A549 (cell line): ENCODE results near the gene TBC1D19. TPM values are rescaled to one million over a fixed set of nuclear protein-coding genes. Genes with fewer than 3 reads are reported as not detected.

Experiments used
- ATAC-seq, 2 experiments: fragments of 200-7000 bp in 1 of 2; fragments of >200 bp in 1 of 2; cut with Nextera tagmentation in 1 of 2; cut with Tn5 transposase in 1 of 2; 3 replicates each; pipeline versions ENCODE4 v1.8.0 to v1.9.1; 2018 to 2020; ENCODE audit warnings: mild to moderate bottlenecking in 1 of 2, moderate library complexity in 1 of 2
- CTCF ChIA-PET: fragments of 300-600 bp; sonication (Branson Sonifier 250); formaldehyde crosslinking; extraction: SDS; loops from one replicate; lab custom pipeline; 2021; ENCODE audit warnings: antibody characterized with exemption, inconsistent platforms; lab: Yijun Ruan, JAX
- POLR2A ChIA-PET: fragments of 350-600 bp; formaldehyde crosslinking; extraction: SDS; loops from one replicate; lab custom pipeline; 2021; ENCODE audit warnings: antibody characterized with exemption, inconsistent platforms; lab: Yijun Ruan, JAX
- DNase-seq, 2 experiments: peaks; one replicate each; pipeline versions ENCODE4 v3.0.0 to v3.0.0-alpha.2; 2011 to 2016; ENCODE audit warnings: low read depth in 1 of 2, low spot score in 1 of 2
- FAIRE-seq: peaks from 2 replicates; lab custom pipeline; 2011; peaks lifted over from hg19 to GRCh38; lab: Jason Lieb, UNC
- H3K27ac ChIP-seq, 2 experiments: fragments of >200 bp; sonication (Bioruptor Twin); formaldehyde crosslinking; 3 replicates each; pipeline ENCODE4 v1.5.1; 2016 to 2017
- H3K4me1 ChIP-seq: fragments of >200 bp; sonication (Bioruptor Twin); formaldehyde crosslinking; 3 replicates; pipeline ENCODE4 v1.6.1; 2016
- H3K4me2 ChIP-seq: fragments of >200 bp; sonication (Bioruptor Twin); formaldehyde crosslinking; 3 replicates; pipeline ENCODE4 v1.6.1; 2016
- H3K4me3 ChIP-seq: fragments of >200 bp; sonication (Bioruptor Twin); formaldehyde crosslinking; 3 replicates; pipeline ENCODE4 v1.5.1; 2016
- H3K9me3 ChIP-seq: fragments of >200 bp; sonication (Bioruptor Twin); formaldehyde crosslinking; 3 replicates; pipeline ENCODE4 v1.6.1; 2016
- ATOH8 ChIP-seq: fragments of 250-450 bp; sonication (Bioruptor Pico); IDR thresholded peaks from 2 replicates; pipeline ENCODE4 v1.5.0; 2020; ENCODE audit warnings: low read depth, mild to moderate bottlenecking, moderate library complexity
- BCL3 ChIP-seq: fragments of >200 bp; sonication (Bioruptor Twin); formaldehyde crosslinking; IDR thresholded peaks from 3 replicates; pipeline ENCODE4 v1.6.1; 2016
- BHLHE40 ChIP-seq: IDR thresholded peaks from 2 replicates; pipeline ENCODE4 v1.6.1; 2012; ENCODE audit warnings: low read depth, low read length, inconsistent platforms
- E2F6 ChIP-seq: IDR thresholded peaks from 2 replicates; pipeline ENCODE4 v1.6.1; 2012; ENCODE audit warnings: low read depth, borderline replicate concordance
- EHF ChIP-seq: fragments of 250-450 bp; sonication (Bioruptor Pico); IDR thresholded peaks from 2 replicates; pipeline ENCODE4 v1.5.0; 2020; ENCODE audit warnings: mild to moderate bottlenecking
- ELK1 ChIP-seq: fragments of 150-350 bp; IDR thresholded peaks from 2 replicates; pipeline ENCODE4 v1.6.1; 2014; ENCODE audit warnings: low read depth, mild to moderate bottlenecking, low read length
- FOSB ChIP-seq: fragments of 250-450 bp; sonication (Bioruptor Pico); IDR thresholded peaks from 2 replicates; pipeline ENCODE4 v1.5.0; 2020; ENCODE audit warnings: mild to moderate bottlenecking, moderate library complexity
- FOSL2 ChIP-seq, 2 experiments: fragments of 450-650 bp in 1 of 2; fragments of >200 bp in 1 of 2; sonication (Bioruptor Twin) in 1 of 2; formaldehyde crosslinking; IDR thresholded peaks; 2 replicates each; pipeline versions ENCODE4 v1.5.0 to v1.6.1; 2016 to 2020; ENCODE audit warnings: mild to moderate bottlenecking in 1 of 2, moderate library complexity in 1 of 2
- FOXS1 ChIP-seq: fragments of 250-450 bp; sonication (Bioruptor Pico); IDR thresholded peaks from 2 replicates; pipeline ENCODE4 v1.5.0; 2020; ENCODE audit warnings: mild to moderate bottlenecking, moderate library complexity
- HDAC2 ChIP-seq: fragments of 200-600 bp; sonication (generic); IDR thresholded peaks from 2 replicates; pipeline ENCODE4 v1.6.1; 2016
- HES2 ChIP-seq: fragments of >200 bp; sonication (Bioruptor Twin); formaldehyde crosslinking; IDR thresholded peaks from 2 replicates; pipeline ENCODE4 v1.6.1; 2016
- HOXB5 ChIP-seq: fragments of 250-450 bp; sonication (Bioruptor Pico); IDR thresholded peaks from 2 replicates; pipeline ENCODE4 v1.5.0; 2020; ENCODE audit warnings: mild to moderate bottlenecking, moderate library complexity
- JUN ChIP-seq, 2 experiments: fragments of >200 bp; sonication (Bioruptor Twin); formaldehyde crosslinking; IDR thresholded peaks; 2 replicates in 1 of 2; 3 replicates in 1 of 2; pipeline ENCODE4 v1.6.1; 2016 to 2017
- JUNB ChIP-seq: fragments of >200 bp; sonication (Bioruptor Twin); formaldehyde crosslinking; IDR thresholded peaks from 2 replicates; pipeline ENCODE4 v1.6.1; 2016
- KDM1A ChIP-seq: fragments of 200-600 bp; sonication (generic); IDR thresholded peaks from 2 replicates; pipeline ENCODE4 v1.6.1; 2016; ENCODE audit warnings: low read depth, mild to moderate bottlenecking
- KDM5A ChIP-seq: fragments of 200-600 bp; sonication (generic); IDR thresholded peaks from 2 replicates; pipeline ENCODE4 v1.6.1; 2016; ENCODE audit warnings: antibody characterized with exemption, mild to moderate bottlenecking
- MAFK ChIP-seq: fragments of 450-650 bp; IDR thresholded peaks from 2 replicates; pipeline ENCODE4 v1.6.1; 2014; ENCODE audit not compliant: partially characterized antibody
- MAZ ChIP-seq: fragments of 150-350 bp; IDR thresholded peaks from 2 replicates; pipeline ENCODE4 v1.6.1; 2014; ENCODE audit warnings: antibody characterized with exemption, low read depth, low read length, borderline replicate concordance
- MYC ChIP-seq: IDR thresholded peaks from 2 replicates; pipeline ENCODE4 v1.6.1; 2012; ENCODE audit warnings: mild to moderate bottlenecking, inconsistent platforms, low read length, improper control_type of control experiment, borderline replicate concordance
- NFE2L2 ChIP-seq: fragments of 150-350 bp; conservative IDR thresholded peaks from 2 replicates; pipeline ENCODE4 v1.6.1; 2014; ENCODE audit warnings: low read length
- NR3C1 ChIP-seq: fragments of >200 bp; sonication (Bioruptor Twin); formaldehyde crosslinking; IDR thresholded peaks from 3 replicates; pipeline ENCODE4 v1.6.1; 2017
- POLR2A ChIP-seq: IDR thresholded peaks from 2 replicates; pipeline ENCODE4 v1.6.1; 2012; ENCODE audit warnings: mild to moderate bottlenecking, low read length
- SMC3 ChIP-seq: fragments of >200 bp; sonication (Bioruptor Twin); formaldehyde crosslinking; IDR thresholded peaks from 3 replicates; pipeline ENCODE4 v1.6.1; 2018; ENCODE audit warnings: inconsistent platforms
- SREBF2 ChIP-seq: fragments of 450-650 bp; IDR thresholded peaks from 2 replicates; pipeline ENCODE4 v1.6.1; 2014; ENCODE audit warnings: mild to moderate bottlenecking, moderate library complexity
- TFCP2L1 ChIP-seq: fragments of 250-450 bp; sonication (Bioruptor Pico); IDR thresholded peaks from 2 replicates; pipeline ENCODE4 v1.5.0; 2021; ENCODE audit warnings: mild to moderate bottlenecking
- USF2 ChIP-seq: fragments of 450-650 bp; IDR thresholded peaks from 2 replicates; pipeline ENCODE4 v1.6.1; 2014; ENCODE audit warnings: antibody characterized with exemption
- ZFP36 ChIP-seq: fragments of 450-650 bp; IDR thresholded peaks from 2 replicates; pipeline ENCODE4 v1.6.1; 2014; ENCODE audit warnings: borderline replicate concordance; ENCODE audit not compliant: partially characterized antibody
- ZNF302 ChIP-seq: fragments of 250-450 bp; sonication (Bioruptor Pico); IDR thresholded peaks from 2 replicates; pipeline ENCODE4 v1.9.0; 2021; ENCODE audit warnings: inconsistent platforms, mild to moderate bottlenecking, moderate library complexity
- WGBS: methylation state at CpG from one replicate; pipeline ENCODE4 v1.1.6; 2017; ENCODE audit errors: missing lambda C conversion rate; 5-methylcytosine and 5-hydroxymethylcytosine counted together
- polyA plus RNA-seq, 4 experiments: library from polyadenylated mRNA; depleted of rRNA in 3 of 4; stranded (reverse); fragments of >200 nt; fragmentation: RNase III in 1 of 4; extraction: RNeasy Plus Mini Kit Qiagen cat#74134 plus additional on column Dnase treatment in 1 of 4; gene quantifications; 2 replicates in 3 of 4; 3 replicates in 1 of 4; pipeline ENCODE4 v1.2.3, GENCODE V29; 2011 to 2017

The TBC1D19 gene
- polyA plus RNA-seq, 2 of the 4 experiments (the other 2 are of a cell fraction), result 4.1 to 11.7 TPM

GRCh38 chr4:26601204-26601603 lies 17.3 kb downstream of the TBC1D19 start:
- DNase-seq, result no peak
- Histone ChIP-seq H3K9me3 (no peaks in the 10 kb centered on the region), H3K4me1 (no peaks in the 10 kb centered on the region)
- 88% methylated on average over 1 of the region's 1 CpG for WGBS
- no peak for TF ChIP-seq SMC3
- no peak for TF ChIP-seq KDM1A
- no peak for TF ChIP-seq FOXS1 (CRISPR knock-in tag)
- TF ChIP-seq E2F6, result no peak
- TF ChIP-seq NFE2L2, result no peak
- TF ChIP-seq BCL3, result no peak
- no peak for TF ChIP-seq ZFP36
- TF ChIP-seq USF2, result no peak
- TF ChIP-seq MAZ, result no peak
- no peak for TF ChIP-seq EHF (CRISPR knock-in tag)
- no peak for TF ChIP-seq HDAC2
- TF ChIP-seq KDM5A, result no peak
- no peak for TF ChIP-seq BHLHE40
- no peak for TF ChIP-seq HES2
- TF ChIP-seq JUNB, result no peak
- no peak for TF ChIP-seq MYC
- TF ChIP-seq POLR2A, result no peak
- TF ChIP-seq TFCP2L1, result no peak
- TF ChIP-seq, all 56 proteins: peak for 0
- POLR2A ChIA-PET, result no interaction called here
- ATAC-seq, result no peak
- CTCF ChIA-PET, result no interaction called here
- Histone ChIP-seq H3K27ac (no peak overlapping the region), H3K4me2 (no peak overlapping the region), H3K4me3 (no peak overlapping the region)
- no peak for FAIRE-seq

- Histone ChIP-seq H3K4me3 (no peak overlapping the region), H3K9me3 (no peaks in the 10 kb centered on the region), H3K27ac (no peak overlapping the region), H3K4me2 (no peak overlapping the region), H3K4me1 (no peaks in the 10 kb centered on the region)
- TF ChIP-seq ZNF302 (CRISPR knock-in tag) (no peak), FOSB (no peak), ELK1 (no peak), HOXB5 (CRISPR knock-in tag) (no peak), SREBF2 (no peak), JUN (IDR thresholded peaks at IDR 0.05) (no peak), FOSL2 (IDR thresholded peaks at IDR 0.05) (no peak), FOSL2 (CRISPR knock-in tag; IDR thresholded peaks at IDR 0.05) (no peak), NR3C1 (no peak), MAFK (no peak), ATOH8 (CRISPR knock-in tag) (no peak), HES2 (no peak)
- FAIRE-seq (no peak), ATAC-seq (no peak), DNase-seq (no peak)
- WGBS, result 91% methylated on average over 2 of the region's 2 CpGs
- ChIA-PET POLR2A (no interaction called here), CTCF (no interaction called here)
Observed at GRCh38 chr4:26607776-26608175, 23.9 kb downstream of the TBC1D19 start.
